ENCODE measurements around the gene OR4D9. TPM values are rescaled to one million over a fixed set of nuclear protein-coding genes. Genes with fewer than 3 reads are reported as not detected.

Gene OR4D9
- total and polyA plus RNA-seq, 10 of the 15 experiments (the other 5 are each of a cell fraction or from before 2014, with no cell fraction given): not detected

DNA sequence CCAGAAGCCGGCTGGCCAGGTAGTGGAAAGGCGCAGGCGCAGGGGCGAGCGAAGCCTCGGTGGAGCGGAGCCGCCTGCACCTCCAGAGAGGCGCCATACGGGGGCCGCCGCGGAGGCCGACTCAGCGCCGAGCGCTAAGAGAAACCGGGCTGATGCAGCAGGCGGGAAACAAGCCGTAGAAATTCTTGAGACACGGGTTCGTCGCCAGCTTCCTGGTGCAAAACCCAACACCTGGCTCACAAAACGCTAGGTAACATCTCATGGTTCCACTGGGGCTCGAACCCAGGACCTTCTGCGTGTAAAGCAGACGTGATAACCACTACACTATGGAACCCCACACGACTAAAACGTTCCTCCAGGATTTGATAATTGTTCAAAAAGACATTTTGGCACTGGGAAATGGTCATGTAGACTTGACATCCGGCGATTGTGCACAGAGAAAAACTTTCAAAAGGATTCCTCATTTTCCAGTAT lies 39.1 kb downstream of the OR4D9 start (continued):
- TF ChIP-seq, protein P1, sequence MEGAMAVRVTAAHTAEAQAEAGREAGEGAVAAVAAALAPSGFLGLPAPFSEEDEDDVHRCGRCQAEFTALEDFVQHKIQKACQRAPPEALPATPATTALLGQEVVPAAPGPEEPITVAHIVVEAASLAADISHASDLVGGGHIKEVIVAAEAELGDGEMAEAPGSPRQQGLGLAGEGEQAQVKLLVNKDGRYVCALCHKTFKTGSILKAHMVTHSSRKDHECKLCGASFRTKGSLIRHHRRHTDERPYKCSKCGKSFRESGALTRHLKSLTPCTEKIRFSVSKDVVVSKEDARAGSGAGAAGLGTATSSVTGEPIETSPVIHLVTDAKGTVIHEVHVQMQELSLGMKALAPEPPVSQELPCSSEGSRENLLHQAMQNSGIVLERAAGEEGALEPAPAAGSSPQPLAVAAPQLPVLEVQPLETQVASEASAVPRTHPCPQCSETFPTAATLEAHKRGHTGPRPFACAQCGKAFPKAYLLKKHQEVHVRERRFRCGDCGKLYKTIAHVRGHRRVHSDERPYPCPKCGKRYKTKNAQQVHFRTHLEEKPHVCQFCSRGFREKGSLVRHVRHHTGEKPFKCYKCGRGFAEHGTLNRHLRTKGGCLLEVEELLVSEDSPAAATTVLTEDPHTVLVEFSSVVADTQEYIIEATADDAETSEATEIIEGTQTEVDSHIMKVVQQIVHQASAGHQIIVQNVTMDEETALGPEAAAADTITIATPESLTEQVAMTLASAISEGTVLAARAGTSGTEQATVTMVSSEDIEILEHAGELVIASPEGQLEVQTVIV (IDR thresholded peaks at IDR 0.05; ENCODE audit: borderline replicate concordance, partially characterized antibody): peak; percentile 25
- TF ChIP-seq, protein P2, sequence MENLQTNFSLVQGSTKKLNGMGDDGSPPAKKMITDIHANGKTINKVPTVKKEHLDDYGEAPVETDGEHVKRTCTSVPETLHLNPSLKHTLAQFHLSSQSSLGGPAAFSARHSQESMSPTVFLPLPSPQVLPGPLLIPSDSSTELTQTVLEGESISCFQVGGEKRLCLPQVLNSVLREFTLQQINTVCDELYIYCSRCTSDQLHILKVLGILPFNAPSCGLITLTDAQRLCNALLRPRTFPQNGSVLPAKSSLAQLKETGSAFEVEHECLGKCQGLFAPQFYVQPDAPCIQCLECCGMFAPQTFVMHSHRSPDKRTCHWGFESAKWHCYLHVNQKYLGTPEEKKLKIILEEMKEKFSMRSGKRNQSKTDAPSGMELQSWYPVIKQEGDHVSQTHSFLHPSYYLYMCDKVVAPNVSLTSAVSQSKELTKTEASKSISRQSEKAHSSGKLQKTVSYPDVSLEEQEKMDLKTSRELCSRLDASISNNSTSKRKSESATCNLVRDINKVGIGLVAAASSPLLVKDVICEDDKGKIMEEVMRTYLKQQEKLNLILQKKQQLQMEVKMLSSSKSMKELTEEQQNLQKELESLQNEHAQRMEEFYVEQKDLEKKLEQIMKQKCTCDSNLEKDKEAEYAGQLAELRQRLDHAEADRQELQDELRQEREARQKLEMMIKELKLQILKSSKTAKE (IDR thresholded peaks at IDR 0.05; ENCODE audit: low read depth, poor library complexity, severe bottlenecking): peak; percentile 83
- TF ChIP-seq CREM (IDR thresholded peaks at IDR 0.05; ENCODE audit: low read depth) (peak; percentile 75), IKZF1 (conservative IDR thresholded peaks at IDR 0.05) (peak; percentile 88), RUNX3 (IDR thresholded peaks at IDR 0.05; ENCODE audit: low read length) (peak; percentile 40; the same call in 1 of the 2 replicates), BHLHE40 (IDR thresholded peaks at IDR 0.05; ENCODE audit: borderline replicate concordance in 1 of 2, low read depth in 2 of 2, low read length in 1 of 2) (peak in 1 of 2 experiments; percentile 42; a peak in 2 of 4 replicates), ASH2L (IDR thresholded peaks at IDR 0.05; ENCODE audit: borderline replicate concordance, low read depth) (no peak), TCF12 (IDR thresholded peaks at IDR 0.05; ENCODE audit: low read depth, low read length) (0 out of 2 replicates have a peak, but pooled peaks have one; percentile 57), TCF7 (IDR thresholded peaks at IDR 0.05; ENCODE audit: borderline replicate concordance) (0 out of 2 replicates have a peak, but pooled peaks have one; percentile 15), JUNB (IDR thresholded peaks at IDR 0.05) (no peak), ETV6 (conservative IDR thresholded peaks at IDR 0.05 in 1 of 2, IDR thresholded peaks at IDR 0.05 in 1 of 2; ENCODE audit: borderline replicate concordance in 1 of 2, low read depth in 1 of 2) (peak in 1 of 2 experiments; percentile 28; a peak in 1 of 4 replicates), BMI1 (IDR thresholded peaks at IDR 0.05; ENCODE audit: borderline replicate concordance) (no peak), FOXM1 (IDR thresholded peaks at IDR 0.05; ENCODE audit: low read depth, low read length) (0 out of 2 replicates have a peak, but pooled peaks have one; percentile 50), NFIC (IDR thresholded peaks at IDR 0.05; ENCODE audit: low read depth, low read length) (peak; percentile 40; the same call in 1 of the 2 replicates), NFYA (IDR thresholded peaks at IDR 0.05; ENCODE audit: borderline replicate concordance, low read depth, low read length) (no peak), SMC3 (IDR thresholded peaks at IDR 0.05; ENCODE audit: borderline replicate concordance, low read length) (peak; percentile 21; the same call in 1 of the 2 replicates)
- TF ChIP-seq, protein P3, sequence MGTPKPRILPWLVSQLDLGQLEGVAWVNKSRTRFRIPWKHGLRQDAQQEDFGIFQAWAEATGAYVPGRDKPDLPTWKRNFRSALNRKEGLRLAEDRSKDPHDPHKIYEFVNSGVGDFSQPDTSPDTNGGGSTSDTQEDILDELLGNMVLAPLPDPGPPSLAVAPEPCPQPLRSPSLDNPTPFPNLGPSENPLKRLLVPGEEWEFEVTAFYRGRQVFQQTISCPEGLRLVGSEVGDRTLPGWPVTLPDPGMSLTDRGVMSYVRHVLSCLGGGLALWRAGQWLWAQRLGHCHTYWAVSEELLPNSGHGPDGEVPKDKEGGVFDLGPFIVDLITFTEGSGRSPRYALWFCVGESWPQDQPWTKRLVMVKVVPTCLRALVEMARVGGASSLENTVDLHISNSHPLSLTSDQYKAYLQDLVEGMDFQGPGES (IDR thresholded peaks at IDR 0.05): peak; percentile 46; the same call in 1 of the 2 replicates
- TF ChIP-seq, protein P4, sequence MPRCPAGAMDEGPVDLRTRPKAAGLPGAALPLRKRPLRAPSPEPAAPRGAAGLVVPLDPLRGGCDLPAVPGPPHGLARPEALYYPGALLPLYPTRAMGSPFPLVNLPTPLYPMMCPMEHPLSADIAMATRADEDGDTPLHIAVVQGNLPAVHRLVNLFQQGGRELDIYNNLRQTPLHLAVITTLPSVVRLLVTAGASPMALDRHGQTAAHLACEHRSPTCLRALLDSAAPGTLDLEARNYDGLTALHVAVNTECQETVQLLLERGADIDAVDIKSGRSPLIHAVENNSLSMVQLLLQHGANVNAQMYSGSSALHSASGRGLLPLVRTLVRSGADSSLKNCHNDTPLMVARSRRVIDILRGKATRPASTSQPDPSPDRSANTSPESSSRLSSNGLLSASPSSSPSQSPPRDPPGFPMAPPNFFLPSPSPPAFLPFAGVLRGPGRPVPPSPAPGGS (IDR thresholded peaks at IDR 0.05; ENCODE audit: borderline replicate concordance, insufficient read depth, low read depth, low read length, poor library complexity, severe bottlenecking): no peak
- TF ChIP-seq, protein P5, sequence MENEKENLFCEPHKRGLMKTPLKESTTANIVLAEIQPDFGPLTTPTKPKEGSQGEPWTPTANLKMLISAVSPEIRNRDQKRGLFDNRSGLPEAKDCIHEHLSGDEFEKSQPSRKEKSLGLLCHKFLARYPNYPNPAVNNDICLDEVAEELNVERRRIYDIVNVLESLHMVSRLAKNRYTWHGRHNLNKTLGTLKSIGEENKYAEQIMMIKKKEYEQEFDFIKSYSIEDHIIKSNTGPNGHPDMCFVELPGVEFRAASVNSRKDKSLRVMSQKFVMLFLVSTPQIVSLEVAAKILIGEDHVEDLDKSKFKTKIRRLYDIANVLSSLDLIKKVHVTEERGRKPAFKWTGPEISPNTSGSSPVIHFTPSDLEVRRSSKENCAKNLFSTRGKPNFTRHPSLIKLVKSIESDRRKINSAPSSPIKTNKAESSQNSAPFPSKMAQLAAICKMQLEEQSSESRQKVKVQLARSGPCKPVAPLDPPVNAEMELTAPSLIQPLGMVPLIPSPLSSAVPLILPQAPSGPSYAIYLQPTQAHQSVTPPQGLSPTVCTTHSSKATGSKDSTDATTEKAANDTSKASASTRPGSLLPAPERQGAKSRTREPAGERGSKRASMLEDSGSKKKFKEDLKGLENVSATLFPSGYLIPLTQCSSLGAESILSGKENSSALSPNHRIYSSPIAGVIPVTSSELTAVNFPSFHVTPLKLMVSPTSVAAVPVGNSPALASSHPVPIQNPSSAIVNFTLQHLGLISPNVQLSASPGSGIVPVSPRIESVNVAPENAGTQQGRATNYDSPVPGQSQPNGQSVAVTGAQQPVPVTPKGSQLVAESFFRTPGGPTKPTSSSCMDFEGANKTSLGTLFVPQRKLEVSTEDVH (IDR thresholded peaks at IDR 0.05; ENCODE audit: low read depth, partially characterized antibody): no peak

All from GM12878 (cell line).